NCI-H146 treated with DMSO at 0.1 percent for 48 hours (cell line): ENCODE data around the gene NELFB.

Experiments used
- DNase-seq: peaks from one replicate; lab custom pipeline; 2025; ENCODE audit not compliant: unreplicated experiment; lab: John Stamatoyannopoulos, UW

The NELFB gene

GRCh38 chr9:137223078-137223970, 31.8 kb upstream of the NELFB start:
- peak; percentile 80 for DNase-seq

DNA sequence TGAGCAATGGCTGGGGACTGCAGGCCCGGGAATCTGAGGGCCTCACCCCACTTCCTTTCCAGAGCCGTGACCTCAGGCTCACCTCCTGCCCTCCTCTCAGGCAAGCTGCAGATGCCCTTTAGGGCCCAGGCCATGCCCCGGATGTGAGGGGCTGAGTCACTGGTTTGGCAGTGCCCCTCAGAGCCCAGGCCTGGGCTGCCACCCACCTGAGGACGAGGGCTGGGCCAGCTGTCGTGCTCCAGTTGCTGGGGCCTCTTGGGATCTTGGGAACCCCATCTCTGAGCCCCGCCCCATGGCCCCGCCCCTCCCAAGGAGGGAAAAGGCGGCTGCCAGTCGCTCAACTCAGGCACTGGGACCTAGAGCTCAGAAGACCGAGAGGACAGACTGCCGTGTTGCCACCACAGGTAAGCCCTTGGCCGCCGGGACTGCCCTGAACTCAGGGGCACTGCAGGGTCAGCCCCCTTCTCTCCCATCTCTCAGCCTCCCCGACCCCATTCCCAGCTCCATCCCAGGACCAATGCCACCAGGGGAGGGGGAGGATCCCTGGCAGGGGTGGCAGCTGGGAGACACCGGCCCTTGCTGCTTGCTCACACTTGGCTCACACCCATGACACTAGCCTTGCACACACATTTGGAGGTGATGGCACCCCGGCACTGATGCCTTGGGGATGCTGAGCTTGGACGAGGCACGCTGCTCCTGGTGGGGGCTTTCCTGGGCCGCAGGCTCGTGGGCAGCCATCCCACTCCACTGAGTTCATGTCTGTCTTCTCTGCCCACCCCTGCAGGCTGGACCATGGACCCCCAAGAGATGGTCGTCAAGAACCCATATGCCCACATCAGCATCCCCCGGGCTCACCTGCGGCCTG, 30.1 kb upstream of the NELFB start, which contains the start of gene CYSRT1:
Gene CYSRT1, plus strand, starts transcription at position 345 of the 865 bp plus-strand sequence. Its CDS starts 448 bp downstream, at position 793.
- DNase-seq = no peak

GRCh38 chr9:137225699-137226331, 29.3 kb upstream of the NELFB start:
- no peak for DNase-seq

DNA sequence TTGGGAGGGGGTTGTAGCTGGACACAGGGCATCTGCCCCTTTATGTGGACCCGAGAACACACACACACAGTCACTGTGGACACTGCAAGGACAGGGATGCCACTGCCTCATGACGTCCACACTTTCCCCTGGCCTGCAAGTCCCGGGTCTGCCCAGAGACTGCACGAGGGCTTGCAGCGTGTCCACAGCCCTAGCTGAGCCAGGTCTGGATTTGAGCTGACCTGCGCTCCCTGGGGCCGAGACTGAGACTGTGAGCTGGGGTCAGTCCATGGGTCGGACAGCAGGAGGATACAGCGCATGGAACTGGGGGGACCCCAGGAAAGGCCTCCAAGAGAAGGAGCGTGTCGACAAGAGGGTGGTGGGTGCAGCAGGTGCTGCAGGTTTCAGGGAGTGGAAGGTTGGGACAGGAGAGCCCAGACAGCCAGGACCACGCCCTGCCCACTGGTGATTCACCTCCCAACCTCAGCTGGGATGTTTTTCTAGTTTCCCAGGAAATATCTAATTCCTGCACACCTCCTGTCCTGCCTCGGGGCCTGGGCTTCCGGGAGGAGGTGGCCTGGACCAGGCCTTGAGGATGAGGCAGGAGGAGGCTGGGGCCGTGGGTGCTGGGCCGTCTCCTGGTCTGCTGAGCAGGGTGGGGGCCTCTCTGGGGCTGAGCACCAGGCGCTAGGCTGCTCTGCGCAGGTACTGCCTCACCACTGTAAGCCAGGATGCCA, 28.6 kb upstream of the NELFB start:
- no peak for DNase-seq

DNA sequence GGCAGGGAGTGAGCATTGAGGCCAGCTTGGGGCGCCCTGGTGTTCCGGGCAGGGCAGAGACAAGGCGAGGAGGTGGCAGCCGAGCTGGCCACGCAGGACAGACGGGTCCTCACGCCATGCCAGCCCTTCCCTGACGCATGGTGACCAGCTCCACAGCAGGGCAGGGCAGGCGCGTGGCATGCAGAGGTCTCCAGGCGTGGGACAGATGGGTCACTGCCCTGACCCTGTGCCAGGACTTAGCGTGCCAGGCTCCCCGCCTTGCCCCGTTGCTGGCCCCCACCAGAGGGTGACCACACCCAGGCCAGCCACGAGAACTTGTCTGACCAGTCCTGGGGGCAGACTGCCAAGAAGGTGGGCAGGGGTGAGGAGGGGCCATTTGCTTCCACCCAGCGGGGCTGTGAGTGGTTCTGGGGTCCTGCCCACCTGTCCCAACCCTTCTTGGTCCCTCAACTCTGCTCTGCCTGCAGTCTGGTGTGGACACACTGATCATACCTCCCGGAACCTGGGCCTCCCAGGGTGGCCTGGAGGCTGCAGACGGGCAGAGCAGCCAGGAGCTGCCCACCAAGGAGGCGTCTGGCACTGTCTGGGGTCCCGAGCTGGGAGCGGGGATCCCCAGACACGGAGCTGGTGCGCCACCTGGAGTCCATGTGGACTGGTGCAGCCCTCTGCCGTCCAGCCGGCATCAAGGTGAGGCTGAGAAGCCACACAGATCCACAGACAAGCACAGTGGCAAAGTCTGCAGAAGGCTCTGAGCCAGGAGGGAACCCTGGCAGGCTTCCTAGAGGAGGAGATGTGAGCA, 27.9 kb upstream of the NELFB start, which contains the start of gene RNF224:
Gene RNF224, plus strand, starts transcription at position 449 of the 799 bp plus-strand sequence. CDS start 834 bp downstream, outside the sequence.
- DNase-seq = no peak

GRCh38 chr9:137227853-137228505, 27.1 kb upstream of the NELFB start:
- DNase-seq = no peak

GRCh38 chr9:137228506-137228967, 26.6 kb upstream of the NELFB start:
- DNase-seq = no peak

GRCh38 chr9:137228968-137229896, 25.9 kb upstream of the NELFB start:
- DNase-seq = no peak

- no peak for DNase-seq
These were observed 25.0 kb upstream of the NELFB start for GRCh38 chr9:137229903-137230704.

- no peak for DNase-seq
These were observed 24.3 kb upstream of the NELFB start, which contains the start of gene SLC34A3 for GRCh38 chr9:137230705-137231371. Gene SLC34A3, plus strand, starts transcription at chr9:137230901. Its CDS starts 802 bp downstream, at chr9:137231703.

DNA sequence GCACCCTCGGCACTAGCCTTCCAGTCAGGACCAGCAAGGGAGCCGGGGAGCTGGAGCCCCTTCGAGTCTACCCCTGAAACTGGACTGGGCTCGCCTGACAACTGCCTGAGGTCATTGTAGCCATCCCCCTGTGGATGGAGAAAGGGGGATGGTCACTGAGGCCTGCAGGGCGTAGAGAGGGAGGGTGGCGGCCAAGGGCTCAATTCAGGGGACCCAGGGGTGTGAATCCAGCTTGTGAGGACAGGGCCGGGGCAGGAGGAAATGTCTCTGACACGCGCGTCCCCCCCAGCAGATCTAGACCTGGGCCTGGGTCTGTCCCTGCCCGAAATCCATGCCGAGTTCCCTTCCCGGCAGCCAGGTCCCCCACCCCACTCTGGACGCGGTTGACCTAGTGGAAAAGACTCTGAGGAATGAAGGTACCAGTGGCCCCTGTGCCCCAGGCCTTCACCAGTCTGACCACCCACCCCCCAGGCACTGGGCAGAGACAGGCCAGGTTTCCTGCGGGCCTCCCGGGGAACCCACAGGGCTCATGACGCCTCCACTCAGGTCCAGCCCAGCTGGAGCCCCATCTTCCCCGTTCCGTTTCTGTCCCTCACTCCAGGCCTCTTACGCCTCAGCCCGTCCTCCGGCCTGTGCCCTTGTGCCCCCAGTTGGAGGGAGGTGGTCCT, 23.6 kb upstream of the NELFB start:
- DNase-seq = no peak

DNA sequence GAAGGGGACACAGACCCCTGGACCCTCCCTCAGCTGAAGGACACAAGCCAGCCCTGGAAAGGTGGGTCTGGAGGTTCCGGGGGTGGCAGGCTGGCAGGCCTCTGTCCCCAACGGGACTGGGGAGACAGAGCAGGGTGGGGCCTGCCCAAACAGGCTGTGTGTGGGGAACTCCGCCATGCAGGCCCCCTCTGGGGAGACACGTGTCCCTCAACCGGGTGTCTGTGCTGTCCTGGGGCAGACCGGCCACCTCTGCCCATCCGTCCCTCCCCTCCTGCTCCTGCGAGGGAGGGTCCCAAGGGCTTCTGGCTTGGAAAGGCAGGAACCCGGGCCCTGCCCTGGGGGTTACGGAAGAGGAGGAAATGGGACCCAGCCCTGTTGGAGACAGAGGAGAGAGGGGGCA, 23.0 kb upstream of the NELFB start:
- DNase-seq = no peak

- DNase-seq = no peak
These were observed 22.6 kb upstream of the NELFB start for GRCh38 chr9:137232510-137232909.

DNA sequence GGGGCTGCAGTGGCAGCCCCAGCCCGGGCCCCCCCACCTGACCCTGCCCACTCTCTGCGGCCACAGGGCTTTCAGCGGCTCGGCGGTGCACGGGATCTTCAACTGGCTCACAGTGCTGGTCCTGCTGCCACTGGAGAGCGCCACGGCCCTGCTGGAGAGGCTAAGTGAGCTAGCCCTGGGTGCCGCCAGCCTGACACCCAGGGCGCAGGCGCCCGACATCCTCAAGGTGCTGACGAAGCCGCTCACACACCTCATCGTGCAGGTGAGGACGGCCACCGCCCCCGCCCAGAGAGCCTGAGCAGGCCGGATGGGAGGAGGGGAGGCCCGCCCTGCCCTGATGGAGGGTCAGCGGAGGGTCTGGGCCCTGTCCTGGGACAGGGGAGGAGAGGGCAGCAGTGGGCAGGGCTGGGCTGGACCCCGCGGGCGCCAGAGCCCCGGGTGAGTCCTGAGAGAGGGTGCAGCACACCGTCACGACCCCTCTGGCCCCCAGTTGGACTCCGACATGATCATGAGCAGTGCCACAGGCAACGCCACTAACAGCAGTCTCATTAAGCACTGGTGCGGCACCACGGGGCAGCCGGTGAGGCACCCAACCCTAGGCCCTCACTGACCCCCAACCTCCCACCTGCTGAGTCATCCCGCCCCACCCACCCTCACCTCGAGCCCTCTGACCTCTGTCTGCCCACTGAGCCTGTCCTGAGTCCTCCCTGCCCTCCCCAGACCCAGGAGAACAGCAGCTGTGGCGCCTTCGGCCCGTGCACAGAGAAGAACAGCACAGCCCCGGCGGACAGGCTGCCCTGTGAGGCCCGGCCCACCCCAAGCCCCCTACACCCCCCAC, 21.8 kb upstream of the NELFB start:
- no peak for DNase-seq

- no peak for DNase-seq
These were observed 21.0 kb upstream of the NELFB start for GRCh38 chr9:137234055-137234697.
